Immature natural killer cell (primary cell): ENCODE measurements around the gene TNS1. TPM values are rescaled to one million over a fixed set of nuclear protein-coding genes. Genes with fewer than 3 reads are reported as not detected.

Experiments
- DNase-seq, 3 donors: peaks; one replicate each; pipeline ENCODE4 v3.0.0; 2022; ENCODE audit warnings: mixed read lengths in 1 of 3
- H3K27ac Mint-ChIP-seq, 6 donors: one replicate each; pipeline ENCODE4 v1.8.0; 2020; ENCODE audit warnings: mixed read lengths in 6 of 6, mild to moderate bottlenecking in 5 of 6, inconsistent platforms in 4 of 6, moderate library complexity in 3 of 6
- H3K27me3 Mint-ChIP-seq, 3 donors: one replicate each; pipeline ENCODE4 v1.8.0; 2020 to 2021; ENCODE audit warnings: low read depth in 3 of 3, mild to moderate bottlenecking in 3 of 3, mixed read lengths in 3 of 3, moderate library complexity in 3 of 3, inconsistent platforms in 1 of 3
- H3K36me3 Mint-ChIP-seq, 3 donors: one replicate each; pipeline ENCODE4 v1.8.0; 2020; ENCODE audit warnings: mixed read lengths in 3 of 3, inconsistent platforms in 2 of 3, mild to moderate bottlenecking in 2 of 3
- H3K4me1 Mint-ChIP-seq, 2 donors: one replicate each; pipeline ENCODE4 v1.8.0; 2020; ENCODE audit warnings: inconsistent platforms in 2 of 2, mild to moderate bottlenecking in 2 of 2, mixed read lengths in 2 of 2, moderate library complexity in 1 of 2
- H3K4me3 Mint-ChIP-seq, 5 donors: one replicate each; pipeline ENCODE4 v1.8.0; 2020; ENCODE audit warnings: mild to moderate bottlenecking in 5 of 5, mixed read lengths in 5 of 5, inconsistent platforms in 3 of 5, moderate library complexity in 3 of 5
- H3K9me3 Mint-ChIP-seq, 6 donors: one replicate each; pipeline ENCODE4 v1.8.0; 2020; ENCODE audit warnings: mild to moderate bottlenecking in 6 of 6, mixed read lengths in 6 of 6, inconsistent platforms in 4 of 6, moderate library complexity in 3 of 6
- polyA plus RNA-seq, 3 donors: library from polyadenylated mRNA; unstranded; fragments of 300-500 nt; fragmentation: Illumina TruSeq; gene quantifications; one replicate each; pipeline ENCODE4 v1.2.3, GENCODE V29; 2021

TNS1 gene
- polyA plus RNA-seq, 3 donors from 2014 or later: 0.40 TPM; not detected in 2

- peaks cover 11 to 15% of the 10 kb centered on the region in 2 donors for H3K4me1 Mint-ChIP-seq
- no peaks in the 10 kb centered on the region for H3K9me3 Mint-ChIP-seq
- H3K27me3 Mint-ChIP-seq: peaks cover 3 to 10% (median 6%) of the 10 kb centered on the region in 3 donors
- no peak overlapping the region for H3K4me3 Mint-ChIP-seq
- no peaks in the 10 kb centered on the region for H3K36me3 Mint-ChIP-seq
- DNase-seq: no peak
- no peak overlapping the region for H3K27ac Mint-ChIP-seq
Measured at GRCh38 chr2:217752714-217753459, 249.9 kb downstream of the TNS1 start.

- no peak overlapping the region for H3K4me3 Mint-ChIP-seq
- H3K36me3 Mint-ChIP-seq: no peaks in the 10 kb centered on the region
Measured at GRCh38 chr2:217751952-217752351, 250.8 kb downstream of the TNS1 start.

DNA sequence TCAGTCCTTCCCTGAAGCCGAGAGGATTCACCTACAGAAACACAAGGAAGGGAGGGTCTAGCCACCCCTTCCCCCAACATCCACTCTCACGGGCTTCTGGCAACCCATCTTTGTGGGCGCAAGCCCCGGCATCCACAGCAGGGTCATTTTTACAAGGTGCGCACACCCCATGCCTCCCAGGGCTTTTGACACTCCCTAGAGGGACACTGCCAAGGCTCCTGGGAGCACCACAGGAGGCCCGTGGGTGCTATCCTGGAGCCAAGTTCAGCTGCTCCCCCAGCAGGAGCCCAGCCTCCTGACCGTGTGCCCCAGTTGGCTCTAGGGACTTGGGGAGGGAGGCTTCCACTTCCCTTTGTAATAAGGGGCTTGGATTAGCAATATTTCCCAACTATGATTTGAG is 251.6 kb downstream of the TNS1 start:
- no peak for DNase-seq
- no peak overlapping the region for H3K27ac Mint-ChIP-seq
- H3K4me1 Mint-ChIP-seq: peaks cover 10 to 13% of the 10 kb centered on the region in 2 donors
- no peak overlapping the region for H3K4me3 Mint-ChIP-seq
- H3K36me3 Mint-ChIP-seq: no peaks in the 10 kb centered on the region
- H3K9me3 Mint-ChIP-seq: no peaks in the 10 kb centered on the region
- peaks cover 2 to 10% (median 6%) of the 10 kb centered on the region in 3 donors for H3K27me3 Mint-ChIP-seq

More at GRCh38 chr2:217751952-217752351, 250.8 kb downstream of the TNS1 start:
- Mint-ChIP-seq H3K27me3 (peaks cover 2 to 10% (median 6%) of the 10 kb centered on the region in 3 donors), H3K9me3 (no peaks in the 10 kb centered on the region), H3K27ac (peak overlapping the region in 1 of 6 donors; percentile 72), H3K4me1 (peaks cover 11 to 15% of the 10 kb centered on the region in 2 donors)
- DNase-seq: no peak

Other genes with a start within 250 kb of the TNS1 start
- gene RUFY4, start 66.3 kb upstream of the TNS1 start, polyA plus RNA-seq: under 1 TPM in 1 of 3 donors, not detected in 2; 0.50 TPM
- 100 to 1,000 TPM in 1 of 3 donors, 10 to 100 TPM in 2; 34.2 to 117 (median 75.7) TPM for gene CXCR2, start 123.0 kb upstream of the TNS1 start, polyA plus RNA-seq
- 10 to 100 TPM; 13.0 to 64.7 (median 30.5) TPM for gene CXCR1, start 164.0 kb upstream of the TNS1 start, polyA plus RNA-seq
- gene ARPC2, start 214.2 kb upstream of the TNS1 start, polyA plus RNA-seq: 1,000 to 10,000 TPM; 1,394 to 2,060 (median 1,454) TPM